ENCODE results near the gene SAP25.
A peak's percentile ranks its signal among the peaks of the same experiment; 100 is the strongest.
"Not testable (repeated sequence)": the region's sequence is repeated elsewhere in the genome, so short reads cannot be mapped to it uniquely, and the experiment has no call there.

Gene SAP25

GRCh38 chr7:100567031-100567730 is 6.5 kb downstream of the SAP25 start:
- H3K9me3 Mint-ChIP-seq: no peaks in the 10 kb centered on the region

GRCh38 chr7:100566018-100566531 is 7.6 kb downstream of the SAP25 start:
- ATAC-seq (replicated peaks) (no peak), DNase-seq (no peak)
- H3K27me3 Mint-ChIP-seq: no peaks in the 10 kb centered on the region
- peaks cover 22 to 26% of the 10 kb centered on the region in 2 donors for H3K4me1 Mint-ChIP-seq (ENCODE audit: low read depth in 2 of 2)
- no peak overlapping the region for H3K4me3 Mint-ChIP-seq
- no peak overlapping the region for H3K27ac Mint-ChIP-seq
- H3K9me3 Mint-ChIP-seq: no peaks in the 10 kb centered on the region
- peaks cover 58% of the 10 kb centered on the region for H3K36me3 Mint-ChIP-seq (ENCODE audit: insufficient read depth)

More at GRCh38 chr7:100567031-100567730, 6.5 kb downstream of the SAP25 start:
- peaks cover 56% of the 10 kb centered on the region for H3K36me3 Mint-ChIP-seq (ENCODE audit: insufficient read depth)
- H3K4me1 Mint-ChIP-seq (ENCODE audit: low read depth in 2 of 2): peaks cover 26 to 31% of the 10 kb centered on the region in 2 donors
- no peaks in the 10 kb centered on the region for H3K27me3 Mint-ChIP-seq
- ATAC-seq (replicated peaks): no peak
- no peak for DNase-seq
- H3K27ac Mint-ChIP-seq: peak overlapping the region; percentile 10 to 49
- no peak overlapping the region for H3K4me3 Mint-ChIP-seq

GRCh38 chr7:100565133-100565571 is 8.5 kb downstream of the SAP25 start:
- no peaks in the 10 kb centered on the region for H3K27me3 Mint-ChIP-seq
- no peak for DNase-seq
- H3K9me3 Mint-ChIP-seq: no peaks in the 10 kb centered on the region
- ATAC-seq (replicated peaks): no peak
- no peak overlapping the region for H3K4me3 Mint-ChIP-seq
- peak overlapping the region in 1 of 2 donors; percentile 24 for H3K27ac Mint-ChIP-seq
- peaks cover 49% of the 10 kb centered on the region for H3K36me3 Mint-ChIP-seq (ENCODE audit: insufficient read depth)
- peaks cover 22 to 26% of the 10 kb centered on the region in 2 donors for H3K4me1 Mint-ChIP-seq (ENCODE audit: low read depth in 2 of 2)

- H3K4me3 Mint-ChIP-seq; H3K9me3 Mint-ChIP-seq; H3K27me3 Mint-ChIP-seq; DNase-seq; ATAC-seq (replicated peaks): not testable (repeated sequence)
- peaks cover 23 to 26% of the 10 kb centered on the region in 2 donors for H3K4me1 Mint-ChIP-seq (ENCODE audit: low read depth in 2 of 2)
- H3K27ac Mint-ChIP-seq: peak overlapping the region in 1 of 2 donors; percentile 24
- H3K36me3 Mint-ChIP-seq (ENCODE audit: insufficient read depth): peaks cover 51% of the 10 kb centered on the region
Observed at GRCh38 chr7:100564405-100564804, 9.3 kb downstream of the SAP25 start.

GRCh38 chr7:100563809-100564400 is 9.8 kb downstream of the SAP25 start:
- H3K4me1 Mint-ChIP-seq (ENCODE audit: low read depth in 2 of 2): peaks cover 20 to 26% of the 10 kb centered on the region in 2 donors
- peaks cover 49% of the 10 kb centered on the region for H3K36me3 Mint-ChIP-seq (ENCODE audit: insufficient read depth)
- no peaks in the 10 kb centered on the region for H3K27me3 Mint-ChIP-seq
- no peaks in the 10 kb centered on the region for H3K9me3 Mint-ChIP-seq
- no peak overlapping the region for H3K4me3 Mint-ChIP-seq
- no peak overlapping the region for H3K27ac Mint-ChIP-seq
- DNase-seq (peak; percentile 81 to 86 (median 84)), ATAC-seq (replicated peaks) (peak; percentile 74)

- H3K27me3 Mint-ChIP-seq: no peaks in the 10 kb centered on the region
Observed at GRCh38 chr7:100563100-100563564, 10.6 kb downstream of the SAP25 start.

GRCh38 chr7:100562195-100563099 is 11.3 kb downstream of the SAP25 start:
- Mint-ChIP-seq H3K4me3 (no peak overlapping the region), H3K27me3 (no peaks in the 10 kb centered on the region), H3K4me1 (ENCODE audit: low read depth in 2 of 2) (peaks cover 10 to 15% of the 10 kb centered on the region in 2 donors), H3K9me3 (no peaks in the 10 kb centered on the region), H3K36me3 (ENCODE audit: insufficient read depth) (peaks cover 53% of the 10 kb centered on the region), H3K27ac (peak overlapping the region in 1 of 2 donors; percentile 74)
- no peak for DNase-seq
- ATAC-seq (replicated peaks): no peak

More at GRCh38 chr7:100563100-100563564, 10.6 kb downstream of the SAP25 start:
- Mint-ChIP-seq H3K27ac (peak overlapping the region in 1 of 2 donors; percentile 74), H3K36me3 (ENCODE audit: insufficient read depth) (peaks cover 48% of the 10 kb centered on the region), H3K4me3 (no peak overlapping the region), H3K4me1 (ENCODE audit: low read depth in 2 of 2) (peaks cover 15 to 21% of the 10 kb centered on the region in 2 donors), H3K9me3 (no peaks in the 10 kb centered on the region)
- no peak for ATAC-seq (replicated peaks)
- DNase-seq: no peak

GRCh38 chr7:100561491-100562194 is 12.1 kb downstream of the SAP25 start:
- Mint-ChIP-seq H3K36me3 (ENCODE audit: insufficient read depth) (peaks cover 57% of the 10 kb centered on the region), H3K4me1 (ENCODE audit: low read depth in 2 of 2) (peaks cover 10 to 15% of the 10 kb centered on the region in 2 donors), H3K27me3 (no peaks in the 10 kb centered on the region), H3K4me3 (no peak overlapping the region), H3K9me3 (no peaks in the 10 kb centered on the region), H3K27ac (no peak overlapping the region)
- DNase-seq (no peak), ATAC-seq (replicated peaks) (no peak)

- no peak overlapping the region for H3K27ac Mint-ChIP-seq
Observed at GRCh38 chr7:100559127-100559526, 14.6 kb downstream of the SAP25 start.

GRCh38 chr7:100556541-100556940 is 17.2 kb downstream of the SAP25 start:
- Mint-ChIP-seq H3K27ac (peak overlapping the region in 1 of 2 donors; percentile 31), H3K36me3 (ENCODE audit: insufficient read depth) (peaks cover 75% of the 10 kb centered on the region), H3K27me3 (no peaks in the 10 kb centered on the region), H3K9me3 (no peaks in the 10 kb centered on the region), H3K4me3 (no peak overlapping the region), H3K4me1 (ENCODE audit: low read depth in 2 of 2) (peaks cover 6 to 8% of the 10 kb centered on the region in 2 donors)
- DNase-seq: no peak
- ATAC-seq (replicated peaks): no peak

More at GRCh38 chr7:100559127-100559526, 14.6 kb downstream of the SAP25 start:
- DNase-seq: no peak
- Mint-ChIP-seq H3K9me3 (no peaks in the 10 kb centered on the region), H3K4me1 (ENCODE audit: low read depth in 2 of 2) (peaks cover 10 to 11% of the 10 kb centered on the region in 2 donors), H3K4me3 (no peak overlapping the region), H3K27me3 (no peaks in the 10 kb centered on the region), H3K36me3 (ENCODE audit: insufficient read depth) (peaks cover 64% of the 10 kb centered on the region)
- no peak for ATAC-seq (replicated peaks)

- Mint-ChIP-seq H3K27ac (peak overlapping the region; percentile 31 to 56), H3K36me3 (ENCODE audit: insufficient read depth) (peaks cover 80% of the 10 kb centered on the region), H3K27me3 (no peaks in the 10 kb centered on the region), H3K4me3 (no peak overlapping the region), H3K4me1 (ENCODE audit: low read depth in 2 of 2) (peaks cover 7 to 9% of the 10 kb centered on the region in 2 donors), H3K9me3 (no peaks in the 10 kb centered on the region)
- ATAC-seq (replicated peaks) (no peak), DNase-seq (no peak)
Observed at GRCh38 chr7:100555701-100556100, 18.0 kb downstream of the SAP25 start.

- no peak overlapping the region for H3K4me3 Mint-ChIP-seq
- no peak for DNase-seq
- H3K9me3 Mint-ChIP-seq: no peaks in the 10 kb centered on the region
- no peak for ATAC-seq (replicated peaks)
- peaks cover 82% of the 10 kb centered on the region for H3K36me3 Mint-ChIP-seq (ENCODE audit: insufficient read depth)
- H3K4me1 Mint-ChIP-seq (ENCODE audit: low read depth in 2 of 2): peaks cover 20 to 22% of the 10 kb centered on the region in 2 donors
- no peaks in the 10 kb centered on the region for H3K27me3 Mint-ChIP-seq
- peak overlapping the region in 1 of 2 donors; percentile 44 for H3K27ac Mint-ChIP-seq
Observed at GRCh38 chr7:100553032-100553431, 20.7 kb downstream of the SAP25 start.
